Stimulated activated naive CD4-positive, alpha-beta T cell (primary cell): Measurements from ENCODE around the gene ESYT2.

Experiments
- DNase-seq, 6 experiments: peaks; one replicate each; lab custom pipeline; 2025; lab: John Stamatoyannopoulos, UW

ESYT2 gene

GRCh38 chr7:158825628-158826289 lies 3.5 kb downstream of the ESYT2 start:
- no peak for DNase-seq

DNA sequence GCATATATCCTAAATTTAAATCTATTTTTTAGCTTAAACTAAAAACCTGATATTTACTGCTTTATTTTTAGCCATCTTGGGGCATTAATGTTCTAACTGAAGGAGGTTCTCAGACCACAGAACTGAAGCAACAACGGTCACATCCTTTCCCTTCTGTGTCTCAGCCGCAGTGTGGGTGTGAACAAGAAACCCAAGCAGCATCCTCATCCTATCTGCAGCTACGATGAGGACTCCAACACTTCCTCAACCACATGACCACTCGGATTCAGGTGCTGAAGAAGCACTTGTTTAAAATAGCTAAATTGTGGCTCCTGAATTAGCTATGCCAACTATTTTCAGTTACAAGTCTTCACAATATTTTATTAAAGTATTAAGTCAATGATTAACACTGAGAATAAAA lies 5.3 kb downstream of the ESYT2 start:
- peak in 5 of 6 experiments; percentile 29 to 79 (median 70) for DNase-seq

DNA sequence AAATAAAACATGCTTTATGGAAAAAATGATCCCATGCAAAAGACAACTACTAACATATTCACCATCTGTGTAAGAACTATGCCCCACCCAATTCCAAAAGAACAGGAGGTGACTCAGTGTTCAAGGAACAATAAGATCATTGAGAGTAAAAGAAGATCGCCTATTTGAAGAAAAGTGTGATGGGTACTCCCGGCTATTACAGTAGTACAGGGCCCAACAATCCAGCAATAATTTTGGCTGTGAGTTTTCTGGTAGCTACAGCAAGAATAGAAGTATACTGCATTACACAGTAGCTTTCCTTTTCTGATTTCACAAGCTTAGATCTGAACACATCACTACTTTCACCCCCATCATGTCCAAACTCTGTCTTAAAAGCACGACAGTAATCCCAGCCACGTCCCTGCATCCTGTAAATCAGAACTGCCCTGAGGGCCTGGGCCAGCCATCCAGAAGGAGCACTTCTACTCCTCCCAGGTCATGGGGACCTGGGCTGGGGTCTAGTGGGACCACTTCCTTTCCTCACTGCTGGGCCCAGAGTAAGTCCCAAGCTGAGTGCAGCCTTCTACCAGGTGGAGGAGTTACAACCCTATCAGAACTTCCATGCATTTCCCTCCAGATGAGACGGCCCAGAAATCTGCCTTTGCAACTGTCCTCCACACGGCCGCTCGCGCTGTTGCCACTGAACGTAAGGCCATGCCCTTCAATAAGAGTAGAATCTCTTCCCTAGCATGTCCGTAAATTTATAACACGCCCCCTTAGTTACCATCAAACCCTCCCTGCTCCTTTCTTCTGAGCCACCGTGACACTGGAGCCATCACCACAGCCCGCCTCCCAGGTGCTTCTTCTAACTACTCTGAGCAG lies 7.9 kb downstream of the ESYT2 start:
- peak in 2 of 6 experiments; percentile 16 to 44 for DNase-seq

DNA sequence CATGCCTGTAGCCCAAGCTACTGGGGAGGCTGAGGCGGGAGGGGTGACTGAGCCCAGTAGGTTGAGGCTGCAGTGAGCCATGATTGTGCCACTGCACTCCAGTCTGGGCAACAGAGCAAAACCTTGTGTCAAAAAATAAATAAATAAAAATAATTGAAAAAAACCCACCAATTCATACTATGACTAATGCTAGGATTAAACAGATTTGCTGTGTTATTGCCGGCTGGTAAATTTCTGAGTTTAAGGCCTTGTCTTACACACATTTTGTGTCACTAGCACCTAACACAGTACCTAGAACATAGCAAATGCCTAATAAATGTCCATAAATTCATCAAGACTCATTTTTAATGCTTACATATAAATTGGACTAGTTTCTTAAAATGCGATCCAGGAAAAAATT lies 8.7 kb downstream of the ESYT2 start:
- DNase-seq, result no peak

- DNase-seq, result peak in 1 of 6 experiments; percentile 10
These were observed 9.6 kb downstream of the ESYT2 start for GRCh38 chr7:158819571-158820203.

DNA sequence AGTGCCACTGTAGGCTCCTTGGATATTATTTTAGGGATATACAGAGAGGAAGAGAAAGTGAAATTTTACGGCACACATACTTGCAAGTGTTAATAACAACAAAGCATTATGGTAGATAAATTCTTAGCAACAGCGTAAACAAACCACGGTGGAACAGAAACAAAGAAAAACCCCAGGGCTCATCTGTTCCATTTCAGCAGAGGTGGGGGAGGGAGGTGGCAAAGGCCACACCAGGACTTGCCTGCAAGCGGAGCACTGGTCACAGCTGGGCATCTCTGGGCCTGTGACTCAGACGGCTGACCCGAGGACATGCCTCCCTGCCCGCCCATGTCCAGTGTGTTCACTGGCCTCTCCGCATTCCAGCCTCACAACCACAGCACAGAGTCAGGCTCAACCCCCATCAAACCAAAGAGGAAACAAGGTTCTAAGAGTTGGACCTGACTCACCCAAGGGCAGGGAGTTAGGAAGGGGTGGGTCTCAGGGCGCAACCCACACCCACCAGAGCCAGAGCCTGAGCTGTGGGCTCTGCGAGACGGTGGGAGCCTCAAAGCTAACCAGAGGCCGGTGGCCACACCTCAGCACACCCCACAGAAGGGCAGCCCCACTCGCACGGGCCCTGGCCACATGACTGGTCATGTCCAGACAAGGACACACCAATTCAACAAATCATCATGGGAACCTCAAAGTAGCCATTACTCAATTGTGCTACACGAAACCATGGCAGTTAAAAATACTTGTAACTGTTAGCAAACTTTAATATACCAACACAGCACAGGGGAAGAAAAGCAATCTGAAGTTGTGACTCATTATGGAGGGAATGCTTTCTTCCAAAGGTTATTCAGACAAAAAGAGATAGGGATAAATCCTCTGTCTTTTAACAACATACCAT lies 10.7 kb downstream of the ESYT2 start:
- peak; percentile 65 to 87 (median 78) for DNase-seq

- DNase-seq, result peak in 3 of 6 experiments; percentile 26 to 34 (median 28)
These were observed 12.3 kb downstream of the ESYT2 start for GRCh38 chr7:158816995-158817394.

DNA sequence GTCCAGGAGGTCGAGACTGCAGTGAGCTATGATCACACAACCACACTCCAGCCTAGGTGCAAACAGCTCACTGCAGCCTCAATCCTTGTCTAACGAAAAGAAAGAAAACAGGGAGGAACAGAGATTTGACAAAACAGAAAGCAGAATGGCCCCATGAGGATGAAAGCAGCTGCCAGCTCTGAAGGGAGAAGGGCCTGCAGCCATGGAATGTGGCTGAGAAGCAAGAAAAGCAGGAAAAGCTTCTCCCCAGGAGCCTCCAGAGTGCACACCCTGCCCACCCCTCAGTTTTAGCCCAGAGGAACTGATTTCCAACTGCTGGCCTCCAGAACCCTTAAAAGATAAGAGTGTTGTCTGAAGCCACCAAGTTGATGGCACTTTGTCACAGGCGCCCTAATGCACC lies 13.0 kb downstream of the ESYT2 start:
- no peak for DNase-seq

DNA sequence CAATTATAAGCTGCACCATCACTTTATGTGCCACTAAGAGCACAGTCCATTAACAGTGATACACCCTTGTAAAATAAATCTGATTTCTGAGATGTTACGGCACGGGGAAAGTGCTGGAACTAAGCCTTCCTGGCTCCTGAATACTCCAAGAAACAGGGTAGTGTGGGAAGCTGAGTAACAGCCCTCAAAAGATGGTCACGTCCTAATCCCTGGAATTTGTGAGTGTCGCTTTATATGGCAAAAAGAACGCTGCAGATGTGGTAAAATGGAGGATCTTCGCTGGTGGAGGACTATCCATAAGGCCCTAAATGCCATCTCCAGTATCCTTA lies 13.5 kb downstream of the ESYT2 start:
- no peak for DNase-seq

DNA sequence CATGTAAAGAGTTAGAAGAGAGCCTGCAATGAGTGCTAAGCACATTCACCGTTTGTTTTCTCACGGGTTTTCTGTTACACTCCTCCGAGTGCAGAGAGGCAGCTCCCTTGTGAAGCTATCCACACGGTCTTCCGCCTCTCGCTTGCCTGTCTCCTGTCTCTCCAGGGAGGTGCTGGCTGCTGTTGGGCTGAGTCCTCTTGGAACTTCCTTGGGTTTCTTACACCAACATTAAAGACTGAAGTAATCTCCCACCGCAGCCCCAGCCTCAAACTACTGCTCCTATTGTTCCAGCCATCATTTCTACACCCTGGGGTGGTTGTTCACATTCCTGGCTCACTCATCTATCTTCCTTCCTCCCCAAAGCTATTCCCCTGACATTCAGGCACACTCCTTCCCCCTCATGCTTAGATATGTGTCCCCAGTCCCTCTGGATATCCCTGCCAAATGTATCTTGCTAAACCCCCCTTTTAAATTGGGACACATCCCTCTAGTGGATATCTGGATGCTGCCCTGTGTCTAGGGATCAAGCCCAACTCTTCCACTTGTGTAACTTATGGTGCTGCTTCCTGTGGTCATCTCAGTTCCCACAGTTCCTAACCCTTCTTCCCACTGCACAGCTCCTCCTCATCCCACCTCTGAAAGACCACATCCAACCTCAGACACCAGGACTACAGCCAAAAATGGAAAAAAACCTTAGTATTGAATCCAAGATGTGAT lies 14.1 kb downstream of the ESYT2 start:
- peak in 1 of 6 experiments; percentile 69 for DNase-seq

DNA sequence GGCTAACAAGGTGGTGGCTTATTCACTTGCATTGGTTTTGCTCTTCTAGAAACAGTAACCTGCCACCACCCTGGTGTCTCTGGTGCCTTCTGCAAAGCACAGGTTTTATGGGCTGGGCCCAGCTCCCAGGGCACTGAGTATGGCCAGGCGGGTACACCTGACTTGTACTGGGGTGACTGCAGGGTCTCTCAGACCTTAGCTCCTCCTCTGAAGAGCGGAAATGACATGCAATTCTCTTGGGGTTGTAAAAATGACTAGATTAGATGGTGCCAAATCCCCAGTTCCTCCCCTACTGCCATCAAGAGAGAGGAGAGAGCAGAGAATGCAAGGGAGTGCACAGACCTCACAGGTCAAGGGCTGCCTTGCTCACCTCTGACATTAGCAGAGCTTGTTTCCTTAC lies 14.7 kb downstream of the ESYT2 start:
- peak in 5 of 6 experiments; percentile 36 to 69 (median 60) for DNase-seq

GRCh38 chr7:158812684-158813083 lies 16.6 kb downstream of the ESYT2 start:
- peak; percentile 49 to 96 (median 82) for DNase-seq

- peak in 1 of 6 experiments; percentile 18 for DNase-seq
These were observed 17.4 kb downstream of the ESYT2 start for GRCh38 chr7:158811894-158812293.

GRCh38 chr7:158811461-158811860 lies 17.8 kb downstream of the ESYT2 start:
- DNase-seq, result peak in 2 of 6 experiments; percentile 7 to 18

GRCh38 chr7:158810846-158811245 lies 18.5 kb downstream of the ESYT2 start:
- no peak for DNase-seq

DNA sequence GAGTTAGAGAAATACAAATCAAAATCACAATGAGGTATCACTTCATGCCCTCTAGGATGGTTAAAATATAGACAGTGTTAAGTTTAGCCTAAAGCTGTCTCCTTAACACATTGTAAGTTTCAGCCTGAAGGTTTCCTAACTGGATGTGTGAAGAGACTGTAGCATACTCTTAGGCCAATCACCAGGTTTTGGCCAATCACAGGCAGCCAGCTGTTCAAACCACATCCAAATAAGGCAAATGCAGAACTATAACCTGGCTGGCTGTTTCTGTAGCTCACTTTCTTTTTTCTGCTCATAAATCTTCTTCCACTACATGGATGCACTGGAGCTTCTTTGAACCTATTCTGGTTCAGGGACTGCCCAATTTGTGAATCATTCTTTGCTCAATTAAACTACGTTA lies 19.7 kb downstream of the ESYT2 start:
- peak in 1 of 6 experiments; percentile 6 for DNase-seq

DNA sequence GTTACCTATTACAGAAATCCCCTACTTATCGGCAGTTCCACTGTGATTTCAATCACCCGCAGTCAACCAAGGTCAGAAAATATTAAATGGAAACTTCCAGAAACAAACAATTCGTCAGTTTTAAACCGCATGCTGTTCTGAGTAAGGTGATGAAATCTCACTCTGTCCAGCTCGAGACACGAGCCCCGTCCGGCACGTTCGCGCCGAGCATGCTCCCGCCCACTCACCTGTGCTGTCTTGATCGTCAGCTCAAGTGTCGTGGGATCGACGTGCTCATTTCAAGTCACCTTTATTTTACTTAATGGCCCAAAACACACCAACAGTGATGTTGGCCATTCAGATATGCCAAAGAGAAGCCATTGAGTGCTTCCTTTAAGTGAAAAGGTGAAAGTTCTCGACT lies 21.2 kb downstream of the ESYT2 start:
- DNase-seq, result no peak

- DNase-seq, result no peak
These were observed 23.4 kb downstream of the ESYT2 start for GRCh38 chr7:158805937-158806336.

DNA sequence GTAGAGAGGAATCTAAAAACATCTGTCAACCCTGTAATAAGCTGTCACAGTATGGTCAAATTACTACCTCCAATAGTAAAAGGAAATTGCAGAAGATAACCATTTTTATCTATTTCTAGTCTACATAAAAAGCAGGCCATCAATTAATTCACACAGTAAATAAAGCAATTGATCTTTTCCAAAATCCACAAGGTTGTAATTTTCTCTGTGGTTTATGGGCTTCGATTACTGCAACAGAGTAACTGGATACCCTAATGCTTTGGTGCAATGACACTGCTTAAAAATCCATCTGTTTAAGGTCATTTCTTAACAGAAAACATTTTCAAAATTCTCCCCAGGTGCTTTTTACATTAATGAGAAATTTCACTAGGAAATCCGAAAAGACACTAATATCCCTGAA lies 23.9 kb downstream of the ESYT2 start:
- no peak for DNase-seq

GRCh38 chr7:158804335-158804734 lies 25.0 kb downstream of the ESYT2 start:
- DNase-seq, result no peak

DNA sequence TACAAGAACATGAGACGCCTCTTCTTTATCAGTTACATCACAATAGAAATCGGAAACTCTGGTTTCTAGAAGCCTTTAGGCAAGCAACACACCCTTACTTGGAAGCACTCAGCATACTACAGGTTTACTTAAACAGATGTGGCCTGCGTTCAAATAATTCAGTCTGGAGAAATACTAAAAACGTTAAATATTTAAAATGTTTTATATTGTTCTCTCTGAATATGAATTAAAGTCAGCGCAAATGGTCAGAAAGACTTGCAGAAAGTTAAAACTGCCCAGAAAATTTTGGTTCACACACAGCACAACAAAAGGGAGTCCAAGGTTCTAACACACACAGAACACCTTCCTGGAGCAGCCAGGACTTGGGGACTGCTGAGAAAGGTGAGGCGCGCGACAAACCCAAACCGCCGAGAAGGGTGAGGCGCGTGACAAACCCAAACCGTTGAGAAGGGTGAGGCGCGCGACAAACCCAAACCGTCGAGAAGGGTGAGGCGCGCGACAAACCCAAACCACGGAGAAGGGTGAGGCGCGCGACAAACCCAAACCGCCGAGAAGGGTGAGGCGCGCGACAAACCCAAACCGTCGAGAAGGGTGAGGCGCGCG lies 25.8 kb downstream of the ESYT2 start:
- DNase-seq, result peak in 2 of 6 experiments; percentile 15 to 32
